LNCAP (cell line): ENCODE measurements around the gene EIF3I.

ENCODE experiments used
- TF ChIP-seq, protein P1 (sequence below): fragments of 450-650 bp; IDR thresholded peaks from 2 replicates; pipeline ENCODE4 v1.5.1; 2017; ENCODE audit warnings: mild to moderate bottlenecking

EIF3I gene

DNA sequence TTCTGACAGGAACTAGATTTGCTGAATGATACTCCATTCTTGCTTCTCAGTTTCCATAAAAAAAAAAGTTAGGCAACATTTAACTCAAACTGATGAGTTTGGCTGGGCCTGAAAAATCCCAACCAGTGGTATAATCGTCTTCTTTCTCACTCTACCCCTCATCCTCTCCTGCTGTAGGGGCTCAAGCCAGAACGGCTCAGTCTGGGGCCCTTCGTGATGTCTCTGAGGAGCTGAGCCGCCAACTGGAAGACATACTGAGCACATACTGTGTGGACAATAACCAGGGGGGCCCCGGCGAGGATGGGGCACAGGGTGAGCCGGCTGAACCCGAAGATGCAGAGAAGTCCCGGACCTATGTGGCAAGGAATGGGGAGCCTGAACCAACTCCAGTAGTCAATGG lies 41.1 kb upstream of the EIF3I start:
- TF ChIP-seq, protein P1, sequence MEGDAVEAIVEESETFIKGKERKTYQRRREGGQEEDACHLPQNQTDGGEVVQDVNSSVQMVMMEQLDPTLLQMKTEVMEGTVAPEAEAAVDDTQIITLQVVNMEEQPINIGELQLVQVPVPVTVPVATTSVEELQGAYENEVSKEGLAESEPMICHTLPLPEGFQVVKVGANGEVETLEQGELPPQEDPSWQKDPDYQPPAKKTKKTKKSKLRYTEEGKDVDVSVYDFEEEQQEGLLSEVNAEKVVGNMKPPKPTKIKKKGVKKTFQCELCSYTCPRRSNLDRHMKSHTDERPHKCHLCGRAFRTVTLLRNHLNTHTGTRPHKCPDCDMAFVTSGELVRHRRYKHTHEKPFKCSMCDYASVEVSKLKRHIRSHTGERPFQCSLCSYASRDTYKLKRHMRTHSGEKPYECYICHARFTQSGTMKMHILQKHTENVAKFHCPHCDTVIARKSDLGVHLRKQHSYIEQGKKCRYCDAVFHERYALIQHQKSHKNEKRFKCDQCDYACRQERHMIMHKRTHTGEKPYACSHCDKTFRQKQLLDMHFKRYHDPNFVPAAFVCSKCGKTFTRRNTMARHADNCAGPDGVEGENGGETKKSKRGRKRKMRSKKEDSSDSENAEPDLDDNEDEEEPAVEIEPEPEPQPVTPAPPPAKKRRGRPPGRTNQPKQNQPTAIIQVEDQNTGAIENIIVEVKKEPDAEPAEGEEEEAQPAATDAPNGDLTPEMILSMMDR, result no peak

DNA sequence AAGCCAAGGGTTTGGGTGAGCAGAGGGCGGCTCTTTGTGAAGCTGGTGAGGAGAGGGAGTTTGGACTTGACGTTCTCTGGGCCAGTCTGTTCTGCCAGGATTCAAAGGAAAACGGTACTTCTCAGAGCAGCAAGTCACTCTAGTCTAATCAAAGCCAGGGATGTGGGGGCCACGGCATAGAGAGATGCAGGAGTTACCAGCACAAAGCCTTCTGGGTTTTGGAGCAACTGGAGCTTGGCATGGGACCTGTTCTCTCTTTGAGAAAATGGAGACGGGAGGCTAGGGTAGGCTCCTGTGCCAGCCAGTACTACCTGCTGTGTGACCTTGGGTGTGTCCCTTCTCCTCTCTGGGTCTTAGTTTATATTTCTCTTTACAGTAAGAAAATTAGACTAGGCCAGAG lies 40.6 kb upstream of the EIF3I start:
- TF ChIP-seq, protein P1, result no peak

DNA sequence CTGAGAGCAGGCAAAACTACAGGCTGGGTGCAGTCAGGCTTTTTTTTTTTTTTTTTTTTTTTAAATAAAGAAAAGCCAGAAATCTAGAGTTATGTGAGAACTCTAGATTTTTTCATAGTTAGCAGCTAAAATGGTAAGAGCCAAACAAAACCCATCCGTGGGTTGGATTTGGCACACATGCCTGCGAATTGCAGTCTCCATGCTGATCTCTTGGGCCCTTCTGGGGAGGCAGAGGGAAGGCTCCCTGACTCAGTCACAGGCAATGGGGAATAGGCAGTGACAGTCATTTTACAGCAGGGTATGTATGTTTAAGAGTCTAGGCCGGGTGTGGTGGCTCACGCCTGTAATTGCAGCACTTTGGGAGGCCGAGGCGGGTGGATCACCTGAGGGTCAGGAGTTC lies 40.1 kb upstream of the EIF3I start:
- TF ChIP-seq, protein P1, result no peak

DNA sequence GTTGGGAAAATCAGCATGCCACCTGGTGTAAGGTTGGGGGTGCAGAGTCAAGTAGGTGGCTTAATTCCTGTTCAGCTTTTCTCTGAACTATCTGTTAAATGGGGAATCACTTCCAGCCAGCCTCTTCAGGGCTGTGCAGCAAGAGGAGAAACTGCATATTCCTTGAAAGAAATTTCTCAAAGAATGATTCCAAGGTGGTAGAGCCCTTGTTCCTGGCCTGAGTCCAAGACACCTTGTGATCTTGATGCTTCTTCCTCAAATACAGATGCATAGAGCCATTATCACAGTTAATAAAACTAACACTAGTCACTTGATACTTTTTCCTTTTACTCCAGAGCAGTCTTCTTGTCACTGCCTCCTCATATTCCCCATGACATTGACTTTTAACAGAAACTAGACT lies 37.6 kb upstream of the EIF3I start:
- TF ChIP-seq, protein P1, result no peak

DNA sequence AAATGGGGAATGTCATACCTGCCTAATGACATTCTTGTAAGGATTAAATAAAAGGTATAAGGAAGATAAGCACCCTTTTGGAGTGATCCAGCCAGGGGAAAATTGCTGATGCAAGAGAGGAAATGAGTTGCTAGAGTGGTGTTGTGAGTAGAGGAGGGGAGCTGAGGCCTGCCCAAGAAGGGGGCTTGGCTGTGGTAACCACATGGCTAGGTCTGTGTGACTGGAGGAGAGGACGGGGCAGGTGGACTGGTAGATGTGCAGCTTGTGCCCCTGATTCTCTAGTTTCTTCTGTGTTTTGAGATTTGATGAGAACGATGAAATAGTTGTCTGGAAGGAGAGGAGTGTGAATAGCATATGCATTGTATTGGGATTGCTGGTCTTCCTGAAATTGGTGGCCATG lies 36.1 kb upstream of the EIF3I start:
- TF ChIP-seq, protein P1, result no peak

DNA sequence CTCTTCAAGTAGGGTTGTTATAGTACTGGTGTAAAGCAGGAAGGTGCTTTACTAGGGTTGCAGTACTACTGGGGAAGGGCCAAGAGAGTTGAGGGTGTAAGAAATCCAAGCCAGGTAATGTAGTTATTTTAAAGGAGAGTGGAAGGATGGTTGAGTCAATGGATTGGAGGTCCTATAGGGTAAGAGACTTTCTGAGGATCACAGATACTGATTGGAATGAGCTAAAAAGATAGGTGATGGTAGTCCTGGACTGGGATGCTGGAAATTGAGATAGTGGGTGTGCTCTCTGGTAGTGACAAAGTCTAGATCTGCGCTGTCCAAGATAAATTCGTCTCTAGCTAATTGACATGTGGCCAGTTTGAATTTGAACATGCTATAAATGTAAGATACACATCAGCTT lies 35.7 kb upstream of the EIF3I start:
- TF ChIP-seq, protein P1, result no peak

DNA sequence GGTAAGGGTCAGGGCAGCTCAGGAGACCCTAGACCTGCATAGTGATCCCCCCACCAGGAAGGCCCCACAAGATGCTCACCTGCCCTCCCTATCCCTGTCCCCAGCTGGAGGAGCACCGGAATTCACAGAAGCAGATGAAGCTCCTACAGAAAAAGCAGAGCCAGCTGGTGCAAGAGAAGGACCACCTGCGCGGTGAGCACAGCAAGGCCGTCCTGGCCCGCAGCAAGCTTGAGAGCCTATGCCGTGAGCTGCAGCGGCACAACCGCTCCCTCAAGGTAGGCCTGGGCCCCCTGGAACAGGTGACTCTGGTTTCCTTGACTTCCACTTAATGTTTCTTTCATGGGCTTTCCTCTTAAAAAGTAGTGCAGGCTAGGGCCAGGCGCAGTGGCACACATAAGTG lies 34.4 kb upstream of the EIF3I start:
- TF ChIP-seq, protein P1, result no peak

DNA sequence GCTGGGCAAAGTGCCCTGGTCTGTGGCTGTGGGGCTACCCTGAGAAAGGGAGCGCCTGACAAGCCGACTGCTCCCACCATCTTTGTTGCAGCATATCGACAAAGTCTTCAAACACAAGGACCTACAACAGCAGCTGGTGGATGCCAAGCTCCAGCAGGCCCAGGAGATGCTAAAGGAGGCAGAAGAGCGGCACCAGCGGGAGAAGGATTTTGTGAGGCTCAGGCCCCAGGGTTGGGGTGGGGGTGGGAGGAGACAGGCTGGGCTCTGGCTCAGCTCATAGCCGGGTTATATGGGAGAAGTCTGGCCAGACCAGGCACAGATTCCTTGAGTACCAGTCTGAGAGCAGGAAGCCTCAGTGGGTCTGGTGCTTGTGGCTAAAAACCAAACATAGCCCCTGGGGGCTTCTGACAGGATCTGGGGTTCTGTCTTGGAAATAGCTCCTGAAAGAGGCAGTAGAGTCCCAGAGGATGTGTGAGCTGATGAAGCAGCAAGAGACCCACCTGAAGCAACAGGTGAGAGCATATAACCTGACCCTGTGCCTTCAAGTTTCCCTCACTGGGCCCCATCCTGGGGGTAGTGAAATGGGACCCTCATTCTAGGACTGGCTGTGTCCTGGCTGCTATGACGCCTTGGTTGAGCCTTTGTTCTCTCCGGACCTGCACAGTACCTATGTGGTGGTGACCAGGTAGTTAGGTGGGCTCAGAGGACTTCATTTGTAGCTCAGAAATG lies 29.8 kb upstream of the EIF3I start:
- TF ChIP-seq, protein P1, result no peak
